GM18505 (cell line): Measurements from ENCODE around the gene ABHD17C.

Experiments used
- ATAC-seq: cut with Tn5 transposase; IDR thresholded peaks from one replicate; pipeline ENCODE4 v1.9.1; 2021; ENCODE audit not compliant: unreplicated experiment
- POLR2A ChIP-seq: IDR thresholded peaks from 4 replicates; pipeline ENCODE4 v1.6.1; 2011; ENCODE audit warnings: borderline replicate concordance; ENCODE audit not compliant: insufficient read depth, insufficient read length; ENCODE audit errors: extremely low read depth

ABHD17C gene

DNA sequence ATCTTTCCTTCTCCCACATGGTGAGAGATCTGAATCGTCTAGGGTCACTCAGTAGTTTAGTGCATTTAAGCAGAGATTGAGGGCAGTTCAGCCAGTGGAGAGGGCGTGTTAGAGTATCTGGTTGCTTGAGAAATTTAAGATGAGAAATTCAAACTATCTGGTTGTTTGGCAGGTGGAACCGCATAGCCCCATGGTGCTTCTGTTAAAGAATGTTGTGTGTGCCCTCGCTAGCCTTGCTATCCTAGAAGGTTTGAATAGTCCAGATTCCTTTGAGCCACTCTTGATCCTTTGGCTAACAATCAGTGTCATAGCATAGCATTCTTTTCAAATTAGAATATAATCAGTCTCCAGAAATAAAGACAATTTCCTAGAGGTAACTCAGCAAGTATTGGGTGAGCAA is 32.1 kb downstream of the ABHD17C start:
- ATAC-seq, result no peak
- no peak for TF ChIP-seq POLR2A

DNA sequence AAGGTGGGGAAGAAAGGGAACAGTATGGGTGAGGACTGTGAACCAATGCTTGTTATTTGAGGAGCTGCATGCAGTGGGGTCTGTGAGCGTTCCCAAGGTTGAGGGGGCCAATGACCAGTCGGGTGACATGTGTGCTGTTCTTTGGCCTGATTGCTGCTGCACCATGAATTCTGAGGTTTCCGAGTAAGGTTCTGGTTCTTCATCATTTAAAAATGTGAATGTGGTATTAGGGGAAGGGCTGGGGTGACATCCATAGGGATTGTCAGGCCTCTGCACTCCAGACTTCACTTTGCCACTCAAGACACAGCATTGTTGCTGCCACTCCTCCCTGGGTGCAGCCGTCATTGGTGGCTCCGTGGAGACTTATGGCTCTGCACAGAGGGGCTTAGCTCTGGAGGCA is 32.5 kb downstream of the ABHD17C start:
- ATAC-seq, result no peak
- TF ChIP-seq POLR2A, result no peak

DNA sequence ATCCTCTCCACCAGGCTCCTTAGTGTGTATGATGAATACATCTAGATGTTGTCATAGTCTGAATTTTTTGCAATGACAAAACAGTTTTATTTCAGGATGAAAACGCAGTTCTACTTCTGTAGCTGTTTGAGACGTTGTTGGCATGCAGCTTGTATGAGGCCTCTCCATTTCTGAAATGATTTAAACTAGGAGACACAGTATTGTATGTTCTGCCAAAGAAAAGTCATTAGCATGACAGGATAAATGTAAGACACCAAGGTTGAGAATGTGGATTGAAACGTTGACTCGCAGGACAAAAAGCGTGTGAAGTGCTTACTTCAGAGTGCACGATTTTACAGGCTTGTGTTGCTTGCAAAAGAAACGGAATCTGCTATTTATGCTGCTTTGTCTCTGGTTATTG is 35.3 kb downstream of the ABHD17C start:
- ATAC-seq, result no peak
- no peak for TF ChIP-seq POLR2A

DNA sequence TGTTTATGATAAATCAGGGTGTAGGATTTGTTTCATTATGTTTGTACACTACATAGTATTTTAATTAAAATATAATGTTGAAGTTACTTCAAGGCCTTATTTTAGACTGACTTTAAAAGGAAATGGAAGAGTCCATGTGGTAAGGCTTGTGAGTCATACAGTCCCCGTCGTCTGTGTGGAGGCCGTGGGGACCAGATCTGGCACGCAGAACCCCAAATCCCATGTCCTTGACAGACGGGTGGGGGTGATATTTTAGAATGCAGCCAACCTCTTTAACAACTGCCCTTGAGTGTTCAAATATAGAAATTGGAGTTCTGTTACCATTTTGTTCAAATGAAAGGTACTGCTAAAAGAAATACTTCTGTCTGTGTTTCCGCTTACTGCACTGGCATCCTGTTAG is 35.8 kb downstream of the ABHD17C start:
- ATAC-seq, result no peak
- TF ChIP-seq POLR2A, result no peak

DNA sequence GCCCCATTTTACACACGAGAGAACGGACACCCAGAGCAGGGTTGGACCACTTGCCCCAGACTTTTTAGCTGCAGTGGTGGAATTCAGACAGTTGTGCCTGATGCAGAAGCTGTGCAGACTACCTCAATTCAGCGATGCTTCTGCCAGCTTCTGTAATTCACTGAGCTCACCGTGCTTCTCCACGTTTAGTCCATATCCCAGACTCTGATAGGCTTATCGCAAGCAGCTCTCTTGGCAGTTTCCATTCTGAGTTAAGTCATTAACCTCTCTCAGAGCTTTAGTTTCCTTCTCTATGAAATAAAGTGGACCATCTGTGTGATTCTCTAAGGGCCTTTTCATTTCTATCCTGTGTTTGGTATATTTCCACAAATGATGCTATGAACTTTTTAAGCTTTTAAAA is 37.1 kb downstream of the ABHD17C start:
- no peak for TF ChIP-seq POLR2A
- ATAC-seq, result no peak

DNA sequence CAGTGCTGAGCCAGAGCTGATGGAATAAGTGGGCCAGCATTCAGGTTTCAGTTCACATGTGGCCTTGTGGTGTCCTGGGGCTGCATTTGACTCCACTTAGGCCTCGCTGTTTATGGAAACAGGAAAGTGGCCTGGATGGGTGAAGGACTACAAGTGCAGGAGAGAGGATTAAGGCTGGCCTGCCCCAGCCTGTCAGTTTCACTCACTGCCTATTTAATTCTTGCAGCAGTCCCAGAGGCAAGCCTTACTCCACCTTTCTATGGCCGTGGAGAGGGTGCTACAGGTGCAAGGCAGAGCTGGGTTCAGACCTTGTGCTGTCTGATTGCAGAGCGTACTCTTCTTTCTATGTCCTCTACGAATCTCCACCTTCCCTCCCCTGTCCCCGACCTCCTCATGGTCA is 37.7 kb downstream of the ABHD17C start:
- TF ChIP-seq POLR2A, result no peak
- ATAC-seq, result no peak

DNA sequence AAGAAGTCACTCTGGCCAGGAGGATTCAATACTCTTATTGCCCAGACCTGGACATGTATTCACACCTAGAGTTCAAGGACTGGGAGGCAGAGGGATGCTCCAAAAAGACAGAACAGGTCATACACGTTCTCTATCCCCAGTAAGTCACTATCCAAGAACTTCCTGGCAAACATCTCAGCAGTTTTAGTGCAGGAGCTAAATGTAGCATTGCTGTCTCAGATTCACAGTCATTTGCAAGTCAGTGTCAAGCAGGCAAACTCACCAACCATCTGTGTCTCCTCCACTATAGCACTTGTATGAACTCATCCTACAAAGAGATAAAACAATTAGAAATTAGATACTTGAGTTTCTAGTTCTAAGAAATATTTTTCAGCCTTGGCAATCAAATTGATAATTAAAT is 38.4 kb downstream of the ABHD17C start:
- no peak for ATAC-seq
- TF ChIP-seq POLR2A, result no peak

DNA sequence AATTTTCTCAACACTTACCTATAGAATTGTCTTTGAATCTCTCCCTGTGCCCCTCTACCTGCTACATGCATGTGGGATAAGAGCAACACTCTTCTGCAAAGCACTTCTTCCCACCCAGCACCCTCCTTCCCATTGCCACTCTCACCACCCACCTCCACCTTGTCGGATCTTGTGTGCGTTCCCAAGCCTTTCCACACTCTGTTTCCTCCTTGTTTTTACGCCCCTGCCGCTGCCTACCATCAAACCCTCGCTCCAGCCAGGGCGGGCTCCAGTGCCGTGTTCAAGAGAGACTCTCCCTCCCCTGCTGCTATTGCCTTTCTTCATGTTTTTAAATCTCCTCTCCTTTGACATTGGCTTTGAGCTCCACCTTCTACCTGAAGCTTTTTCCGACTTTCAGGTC is 40.2 kb downstream of the ABHD17C start:
- TF ChIP-seq POLR2A, result no peak
- no peak for ATAC-seq

DNA sequence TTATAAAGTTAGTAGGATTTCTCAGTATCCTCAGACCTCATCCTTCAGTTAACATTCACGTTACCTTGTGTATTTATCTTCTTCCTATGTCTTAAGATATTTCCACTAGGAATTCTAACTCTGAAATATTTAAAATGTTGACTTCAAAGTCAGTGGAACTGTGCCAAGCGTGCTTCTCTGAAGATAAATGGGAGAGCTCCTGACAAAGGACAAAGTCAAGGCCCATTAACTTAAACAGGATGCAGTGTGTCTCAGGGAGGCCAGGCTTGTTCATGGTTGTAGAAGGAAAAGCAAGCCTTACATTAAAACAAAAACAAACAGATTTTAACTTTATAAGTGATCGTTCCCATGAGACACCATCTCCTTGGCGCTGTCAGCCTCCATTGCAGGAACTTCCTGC is 41.5 kb downstream of the ABHD17C start:
- no peak for TF ChIP-seq POLR2A

DNA sequence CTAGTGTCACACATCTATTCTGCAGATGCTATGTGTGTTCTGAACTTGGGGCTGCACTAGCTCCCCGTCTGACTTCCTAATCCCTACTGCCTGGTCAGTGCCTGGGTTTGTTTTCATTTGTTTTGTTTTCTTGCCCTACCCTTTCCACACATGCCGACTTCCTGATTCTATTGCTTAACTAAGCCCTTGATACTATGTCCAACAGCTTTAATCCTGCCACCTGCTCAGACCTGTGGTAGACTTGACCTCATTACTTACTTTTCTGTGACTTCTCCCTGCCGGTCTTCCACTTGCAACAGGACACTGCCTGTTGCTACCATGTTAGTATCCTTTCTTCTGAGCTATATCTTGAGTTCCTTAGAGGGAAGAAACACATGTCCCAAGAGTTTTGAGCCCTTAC is 44.8 kb downstream of the ABHD17C start:
- ATAC-seq, result no peak

More for the DNA sequence above, 41.5 kb downstream of the ABHD17C start:
- no peak for ATAC-seq

DNA sequence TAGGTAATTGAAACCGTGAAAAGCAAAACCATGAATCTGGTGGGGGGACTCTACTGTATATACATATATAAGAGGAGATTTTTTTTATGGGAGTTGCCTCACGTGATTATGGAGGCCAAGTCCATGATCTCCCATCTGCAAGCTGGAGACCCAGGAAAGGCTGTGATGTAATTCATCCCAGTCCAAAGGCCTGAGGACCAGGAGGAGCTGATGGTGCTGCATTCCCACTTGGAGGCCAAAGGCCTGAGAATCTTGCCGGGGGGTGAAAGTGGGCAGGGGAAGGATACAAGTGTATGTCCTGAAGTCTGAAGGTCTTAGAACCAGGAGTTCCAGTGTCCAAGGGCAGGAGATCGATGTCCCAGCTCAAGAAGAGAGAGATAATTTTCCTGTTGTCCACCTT is 47.0 kb downstream of the ABHD17C start:
- ATAC-seq, result no peak
- TF ChIP-seq POLR2A, result no peak

More for the DNA sequence above, 44.8 kb downstream of the ABHD17C start:
- TF ChIP-seq POLR2A, result no peak

DNA sequence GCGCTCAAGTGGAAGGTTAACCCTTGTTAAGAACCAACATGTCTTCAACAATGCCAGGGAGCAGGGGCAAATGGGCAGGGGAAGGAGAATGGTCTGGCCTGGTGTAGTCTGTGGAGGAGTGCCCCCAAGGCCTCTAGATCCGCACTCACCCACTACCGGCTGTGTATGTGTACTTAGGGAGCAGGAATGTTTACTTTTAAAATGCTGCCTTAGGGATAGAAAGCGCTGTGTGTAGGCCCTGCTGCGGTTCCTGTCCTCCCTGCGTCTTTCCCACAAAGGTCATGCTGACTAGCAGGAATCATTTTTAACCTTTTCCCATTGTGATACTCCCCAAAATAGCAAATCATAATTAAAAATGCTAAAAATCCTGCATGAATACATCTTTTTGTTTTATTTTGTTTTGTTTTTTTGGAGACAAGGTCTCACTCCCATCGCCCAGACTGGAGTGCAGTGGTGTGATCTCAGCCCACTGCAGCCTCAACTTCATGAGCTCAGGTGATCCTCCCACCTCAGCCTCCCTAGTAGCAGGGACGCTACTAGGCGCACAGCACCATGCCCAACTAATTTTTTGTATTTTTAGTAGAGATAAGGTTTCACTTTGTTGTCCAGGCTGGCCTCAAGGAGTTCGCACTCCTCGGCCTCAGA is 48.2 kb downstream of the ABHD17C start:
- ATAC-seq, result no peak
- TF ChIP-seq POLR2A, result no peak

DNA sequence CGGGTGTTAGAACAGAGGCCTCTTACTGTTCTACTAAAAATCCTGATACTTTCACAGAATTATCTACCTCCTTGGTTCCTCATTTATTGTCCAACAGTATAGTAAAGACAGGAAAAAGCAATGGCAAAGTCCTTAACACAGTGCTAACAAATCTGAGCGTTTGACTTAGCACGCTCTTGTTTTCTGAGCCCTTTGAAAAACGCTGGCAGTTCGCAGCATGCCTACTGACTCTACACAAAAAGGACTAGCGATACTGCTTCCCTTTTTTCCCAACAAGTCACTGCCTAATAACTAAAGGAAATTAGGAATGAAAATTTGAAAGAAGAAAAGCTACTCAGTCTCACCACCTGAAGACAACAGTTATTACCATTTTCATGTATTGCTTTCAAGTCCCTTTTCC is 49.3 kb downstream of the ABHD17C start:
- no peak for TF ChIP-seq POLR2A
- no peak for ATAC-seq

DNA sequence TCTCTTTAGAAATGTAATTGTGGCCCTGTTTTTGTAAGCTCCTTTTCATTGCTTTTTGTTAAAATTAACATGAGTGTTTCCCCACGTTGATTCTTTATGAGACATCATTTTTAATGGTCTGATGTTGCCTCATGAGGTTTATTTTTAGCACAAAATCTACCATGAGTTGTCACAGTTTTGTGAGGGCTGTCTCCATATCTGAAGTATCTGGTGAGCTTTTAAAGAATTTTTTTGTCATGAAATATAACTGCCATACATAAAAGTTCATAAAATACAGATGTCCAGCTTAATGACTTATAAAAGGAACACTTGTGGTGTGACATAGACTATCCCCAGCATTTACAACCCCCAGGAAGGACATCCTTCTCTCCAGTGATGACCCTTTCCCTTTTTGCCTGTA is 49.7 kb downstream of the ABHD17C start:
- ATAC-seq, result no peak
- TF ChIP-seq POLR2A, result no peak

DNA sequence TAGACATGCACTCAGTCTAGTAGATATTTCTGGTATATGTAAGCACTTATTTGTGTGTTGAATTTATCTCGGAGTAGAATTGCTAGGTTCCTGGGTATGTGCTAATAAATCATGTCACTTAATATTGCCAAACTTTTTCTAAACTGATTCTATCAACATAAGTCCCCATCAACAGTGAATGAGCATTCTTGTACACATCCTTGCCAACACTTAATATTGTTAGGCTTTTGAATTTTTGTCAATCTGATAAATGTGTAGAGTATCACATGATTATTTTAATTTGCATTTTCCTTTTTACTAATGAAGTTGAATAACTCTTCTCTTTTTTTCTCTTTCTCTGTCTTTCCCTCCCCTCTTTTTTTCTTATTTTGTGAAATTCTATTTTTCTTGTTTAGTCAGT is 50.8 kb downstream of the ABHD17C start:
- no peak for TF ChIP-seq POLR2A
- ATAC-seq, result no peak
